Panc1 (cell line): Measurements from ENCODE around the gene ARHGEF17.

Experiments used
- POLR2AphosphoS5 ChIP-seq: IDR thresholded peaks from 2 replicates; pipeline ENCODE4 v1.6.1; 2012; ENCODE audit warnings: mild to moderate bottlenecking, low read depth, low read length, moderate library complexity
- TF ChIP-seq, protein P1 (sequence below): fragments of 450-650 bp; IDR thresholded peaks from 2 replicates; pipeline ENCODE4 v1.5.1; 2017; ENCODE audit warnings: mild to moderate bottlenecking
- TF ChIP-seq, protein P2 (sequence below), 2 experiments: IDR thresholded peaks; 2 replicates each; pipeline ENCODE4 v1.6.1; 2011 to 2012; ENCODE audit warnings: low read depth in 2 of 2, control low read depth in 1 of 2, low read length in 1 of 2, mild to moderate bottlenecking in 1 of 2, moderate library complexity in 1 of 2; ENCODE audit not compliant: insufficient read depth in 1 of 2

DNA sequence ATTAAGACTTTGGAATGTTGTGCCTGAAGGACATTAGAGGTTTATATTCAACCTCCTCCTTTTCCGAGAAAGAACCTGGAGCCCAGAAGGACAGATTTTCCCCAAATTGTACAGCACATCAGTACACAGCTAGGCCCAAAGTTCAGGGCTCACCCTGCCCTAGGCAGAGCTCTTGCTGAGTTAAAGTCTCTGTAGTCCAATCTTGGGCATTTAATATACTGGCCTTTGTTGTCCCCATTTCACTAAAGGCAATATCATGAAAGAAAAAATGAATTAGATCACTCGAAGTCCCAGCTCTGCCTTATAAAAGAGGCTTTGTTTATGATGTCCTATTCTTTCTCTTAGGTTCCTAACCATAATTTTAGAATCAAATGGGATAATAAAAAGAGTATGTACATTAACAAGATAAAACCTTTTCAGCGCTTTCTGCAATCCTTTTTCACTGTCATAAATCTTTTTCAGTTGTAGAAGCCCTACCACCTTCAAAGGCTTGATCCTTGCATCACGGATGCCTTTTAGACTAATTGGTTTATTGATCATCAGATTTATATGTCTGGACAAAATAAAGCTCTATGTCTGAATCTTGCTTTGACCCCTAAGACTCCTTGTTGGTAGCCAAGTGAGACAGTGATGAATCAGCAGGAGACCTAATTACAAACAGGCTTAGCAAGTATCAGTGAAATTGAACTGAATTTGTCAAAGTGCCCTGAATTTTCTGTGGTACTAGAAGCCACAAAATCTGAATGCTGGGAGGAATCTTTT, 108.0 kb downstream of the ARHGEF17 start:
- TF ChIP-seq, protein P1, sequence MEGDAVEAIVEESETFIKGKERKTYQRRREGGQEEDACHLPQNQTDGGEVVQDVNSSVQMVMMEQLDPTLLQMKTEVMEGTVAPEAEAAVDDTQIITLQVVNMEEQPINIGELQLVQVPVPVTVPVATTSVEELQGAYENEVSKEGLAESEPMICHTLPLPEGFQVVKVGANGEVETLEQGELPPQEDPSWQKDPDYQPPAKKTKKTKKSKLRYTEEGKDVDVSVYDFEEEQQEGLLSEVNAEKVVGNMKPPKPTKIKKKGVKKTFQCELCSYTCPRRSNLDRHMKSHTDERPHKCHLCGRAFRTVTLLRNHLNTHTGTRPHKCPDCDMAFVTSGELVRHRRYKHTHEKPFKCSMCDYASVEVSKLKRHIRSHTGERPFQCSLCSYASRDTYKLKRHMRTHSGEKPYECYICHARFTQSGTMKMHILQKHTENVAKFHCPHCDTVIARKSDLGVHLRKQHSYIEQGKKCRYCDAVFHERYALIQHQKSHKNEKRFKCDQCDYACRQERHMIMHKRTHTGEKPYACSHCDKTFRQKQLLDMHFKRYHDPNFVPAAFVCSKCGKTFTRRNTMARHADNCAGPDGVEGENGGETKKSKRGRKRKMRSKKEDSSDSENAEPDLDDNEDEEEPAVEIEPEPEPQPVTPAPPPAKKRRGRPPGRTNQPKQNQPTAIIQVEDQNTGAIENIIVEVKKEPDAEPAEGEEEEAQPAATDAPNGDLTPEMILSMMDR: no peak
- TF ChIP-seq, protein P2, sequence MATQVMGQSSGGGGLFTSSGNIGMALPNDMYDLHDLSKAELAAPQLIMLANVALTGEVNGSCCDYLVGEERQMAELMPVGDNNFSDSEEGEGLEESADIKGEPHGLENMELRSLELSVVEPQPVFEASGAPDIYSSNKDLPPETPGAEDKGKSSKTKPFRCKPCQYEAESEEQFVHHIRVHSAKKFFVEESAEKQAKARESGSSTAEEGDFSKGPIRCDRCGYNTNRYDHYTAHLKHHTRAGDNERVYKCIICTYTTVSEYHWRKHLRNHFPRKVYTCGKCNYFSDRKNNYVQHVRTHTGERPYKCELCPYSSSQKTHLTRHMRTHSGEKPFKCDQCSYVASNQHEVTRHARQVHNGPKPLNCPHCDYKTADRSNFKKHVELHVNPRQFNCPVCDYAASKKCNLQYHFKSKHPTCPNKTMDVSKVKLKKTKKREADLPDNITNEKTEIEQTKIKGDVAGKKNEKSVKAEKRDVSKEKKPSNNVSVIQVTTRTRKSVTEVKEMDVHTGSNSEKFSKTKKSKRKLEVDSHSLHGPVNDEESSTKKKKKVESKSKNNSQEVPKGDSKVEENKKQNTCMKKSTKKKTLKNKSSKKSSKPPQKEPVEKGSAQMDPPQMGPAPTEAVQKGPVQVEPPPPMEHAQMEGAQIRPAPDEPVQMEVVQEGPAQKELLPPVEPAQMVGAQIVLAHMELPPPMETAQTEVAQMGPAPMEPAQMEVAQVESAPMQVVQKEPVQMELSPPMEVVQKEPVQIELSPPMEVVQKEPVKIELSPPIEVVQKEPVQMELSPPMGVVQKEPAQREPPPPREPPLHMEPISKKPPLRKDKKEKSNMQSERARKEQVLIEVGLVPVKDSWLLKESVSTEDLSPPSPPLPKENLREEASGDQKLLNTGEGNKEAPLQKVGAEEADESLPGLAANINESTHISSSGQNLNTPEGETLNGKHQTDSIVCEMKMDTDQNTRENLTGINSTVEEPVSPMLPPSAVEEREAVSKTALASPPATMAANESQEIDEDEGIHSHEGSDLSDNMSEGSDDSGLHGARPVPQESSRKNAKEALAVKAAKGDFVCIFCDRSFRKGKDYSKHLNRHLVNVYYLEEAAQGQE (IDR thresholded peaks at IDR 0.05; ENCODE audit: insufficient read depth in 1 of 2, low read depth in 2 of 2, low read length in 1 of 2): no peak
- no peak for TF ChIP-seq POLR2AphosphoS5
